Stomach (tissue), 4 donors: ENCODE data around the gene IL17RC.

Experiments
- CTCF ChIP-seq, 7 experiments: fragments of 450-650 bp in 4 of 7; fragments of 200-600 bp in 3 of 7; sonication (generic) in 3 of 7; IDR thresholded peaks; one replicate each; pipeline ENCODE4 v1.5.1; 2016 to 2019; ENCODE audit warnings: antibody characterized with exemption in 7 of 7, control low read depth in 2 of 7, mild to moderate bottlenecking in 1 of 7
- EP300 ChIP-seq: sonication (generic); formaldehyde crosslinking; IDR thresholded peaks from one replicate; pipeline ENCODE4 v1.6.1; 2017; ENCODE audit warnings: antibody characterized with exemption
- POLR2A ChIP-seq, 4 donors: fragments of 450-650 bp; IDR thresholded peaks; one replicate each; pipeline ENCODE4 v1.6.1; 2016; ENCODE audit warnings: antibody characterized with exemption in 4 of 4, control low read depth in 2 of 4, mild to moderate bottlenecking in 1 of 4, moderate library complexity in 1 of 4
- POLR2AphosphoS5 ChIP-seq, 3 donors: sonication (generic); formaldehyde crosslinking; IDR thresholded peaks; one replicate each; pipeline ENCODE4 v1.6.1; 2016; ENCODE audit warnings: antibody characterized with exemption in 3 of 3

- no peak for TF ChIP-seq CTCF (IDR thresholded peaks at IDR 0.05)
- no peak for TF ChIP-seq EP300
- TF ChIP-seq POLR2AphosphoS5 (IDR thresholded peaks at IDR 0.05): no peak
- TF ChIP-seq POLR2A (IDR thresholded peaks at IDR 0.05): no peak
Observed at GRCh38 chr3:9879830-9880549, 36.9 kb upstream of the IL17RC start, which contains the start of gene CIDEC.
